H1 (cell line): ENCODE results near the gene OSBPL9. TPM values are rescaled to one million over a fixed set of nuclear protein-coding genes. Genes with fewer than 3 reads are reported as not detected.

Experiments used
- CTCF ChIA-PET: fragments of 300-600 bp; sonication (Branson Sonifier 250); formaldehyde crosslinking; loops from one replicate; lab custom pipeline; 2021; ENCODE audit not compliant: partially characterized antibody; lab: Charles Lee
- POLR2A ChIA-PET: fragments of 300-600 bp; sonication (Branson Sonifier 250); formaldehyde crosslinking; loops from one replicate; lab custom pipeline; 2021; ENCODE audit warnings: inconsistent platforms; ENCODE audit not compliant: partially characterized antibody; lab: Charles Lee
- DNase-seq, 2 experiments: peaks; one replicate each; pipeline versions ENCODE4 v3.0.0 to v3.0.0-alpha.2; 2010 to 2022; ENCODE audit warnings: low spot score in 2 of 2, low read depth in 1 of 2, mixed read lengths in 1 of 2
- FAIRE-seq: peaks from 2 replicates; lab custom pipeline; 2011; peaks lifted over from hg19 to GRCh38; lab: Jason Lieb, UNC
- H2AFZ ChIP-seq: 2 replicates; pipeline ENCODE4 v1.8.1; 2012; ENCODE audit warnings: low read length, inconsistent platforms
- H2AK5ac ChIP-seq: 2 replicates; pipeline ENCODE4 v1.6.1; 2013; ENCODE audit warnings: low read depth, low read length
- H2BK120ac ChIP-seq: replicated peaks from 2 replicates; pipeline ENCODE3; 2013; ENCODE audit warnings: low read depth, low read length, inconsistent platforms
- H2BK12ac ChIP-seq: 2 replicates; pipeline ENCODE4 v1.6.1; 2013; ENCODE audit warnings: low read depth, low read length
- H2BK15ac ChIP-seq: 2 replicates; pipeline ENCODE4 v1.6.1; 2013; ENCODE audit warnings: low read length
- H2BK20ac ChIP-seq: 2 replicates; pipeline ENCODE4 v1.6.1; 2013; ENCODE audit warnings: low read length
- H2BK5ac ChIP-seq: 2 replicates; pipeline ENCODE4 v1.6.1; 2013; ENCODE audit warnings: low read depth, low read length
- H3K14ac ChIP-seq: 2 replicates; pipeline ENCODE4 v1.6.1; 2013; ENCODE audit warnings: inconsistent platforms; ENCODE audit not compliant: insufficient read length
- H3K18ac ChIP-seq: 2 replicates; pipeline ENCODE4 v1.6.1; 2013; ENCODE audit warnings: low read length; ENCODE audit errors: extremely low read depth
- H3K23ac ChIP-seq: 2 replicates; pipeline ENCODE4 v1.6.1; 2013; ENCODE audit warnings: inconsistent platforms; ENCODE audit not compliant: insufficient read length
- H3K23me2 ChIP-seq: 2 replicates; pipeline ENCODE4 v1.6.1; 2013; ENCODE audit warnings: low read depth, low read length
- H3K27ac ChIP-seq: 2 replicates; pipeline ENCODE4 v1.6.1; 2011; ENCODE audit warnings: low read depth, low read length, inconsistent platforms
- H3K27me3 ChIP-seq, 4 experiments: replicated peaks in 1 of 4; 1 replicate in 1 of 4; 2 replicates in 3 of 4; pipeline versions ENCODE4 v1.6.1 to v1.8.1; 2011 to 2013; ENCODE audit warnings: low read length in 3 of 4, mild to moderate bottlenecking in 3 of 4, inconsistent platforms in 2 of 4, mixed read lengths in 2 of 4, moderate library complexity in 1 of 4; ENCODE audit not compliant: control insufficient read depth in 3 of 4, insufficient read depth in 3 of 4; ENCODE audit errors: extremely low read depth in 1 of 4
- H3K36me3 ChIP-seq, 4 experiments: 2 replicates each; pipeline versions ENCODE4 v1.6.1 to v1.8.1; 2011 to 2013; ENCODE audit warnings: mild to moderate bottlenecking in 4 of 4, low read length in 3 of 4, moderate library complexity in 2 of 4, control low read depth in 1 of 4, inconsistent platforms in 1 of 4; ENCODE audit not compliant: insufficient read depth in 4 of 4, control insufficient read depth in 2 of 4
- H3K4ac ChIP-seq: replicated peaks from 2 replicates; pipeline ENCODE3; 2013; ENCODE audit warnings: low read length, low read depth, mixed read lengths, inconsistent platforms; ENCODE audit not compliant: insufficient read length
- H3K4me1 ChIP-seq, 4 experiments: replicated peaks in 1 of 4; 1 replicate in 1 of 4; 2 replicates in 3 of 4; pipeline versions ENCODE4 v1.6.1 to v1.8.1; 2011 to 2013; ENCODE audit warnings: low read length in 3 of 4, inconsistent platforms in 2 of 4, mixed read lengths in 1 of 4; ENCODE audit not compliant: insufficient read depth in 4 of 4, control insufficient read depth in 3 of 4
- H3K4me2 ChIP-seq, 2 experiments: 2 replicates each; pipeline versions ENCODE4 v1.6.1 to v1.8.1; 2011 to 2013; ENCODE audit warnings: low read depth in 2 of 2, low read length in 2 of 2, control low read depth in 1 of 2, inconsistent platforms in 1 of 2, mild to moderate bottlenecking in 1 of 2; ENCODE audit not compliant: insufficient read depth in 1 of 2
- H3K4me3 ChIP-seq, 4 experiments: fragments of 200-600, 300-600 bp in 1 of 4; sonication (generic), shearing (Covaris generic), sonication (Bioruptor Twin) in 1 of 4; 2 replicates each; pipeline versions ENCODE4 v1.5.1 to v1.8.1; 2011 to 2016; ENCODE audit warnings: low read length in 4 of 4, low read depth in 3 of 4, control low read depth in 2 of 4, inconsistent platforms in 2 of 4, mild to moderate bottlenecking in 2 of 4, mixed read lengths in 1 of 4, moderate library complexity in 1 of 4; ENCODE audit not compliant: insufficient read depth in 2 of 4; ENCODE audit errors: extremely low read depth in 1 of 4
- H3K56ac ChIP-seq: replicated peaks from 2 replicates; pipeline ENCODE3; 2013; ENCODE audit warnings: low read depth, mild to moderate bottlenecking, mixed read lengths, low read length, inconsistent platforms; ENCODE audit not compliant: insufficient read length
- H3K79me1 ChIP-seq: 2 replicates; pipeline ENCODE4 v1.6.1; 2013; ENCODE audit warnings: low read depth, low read length, control low read depth
- H3K79me2 ChIP-seq, 2 experiments: 2 replicates each; pipeline versions ENCODE4 v1.6.1 to v1.8.1; 2012 to 2013; ENCODE audit warnings: low read length in 2 of 2, mild to moderate bottlenecking in 2 of 2, inconsistent platforms in 1 of 2; ENCODE audit not compliant: insufficient read depth in 2 of 2, control insufficient read depth in 1 of 2
- H3K9ac ChIP-seq, 4 experiments: replicated peaks in 1 of 4; 1 replicate in 1 of 4; 2 replicates in 3 of 4; pipeline versions ENCODE4 v1.6.1 to v1.8.1; 2011 to 2013; ENCODE audit warnings: low read depth in 3 of 4, low read length in 3 of 4, control low read depth in 2 of 4, mild to moderate bottlenecking in 2 of 4, moderate library complexity in 2 of 4, inconsistent platforms in 1 of 4; ENCODE audit errors: extremely low read depth in 1 of 4
- H3K9me3 ChIP-seq, 2 experiments: 2 replicates each; pipeline versions ENCODE4 v1.6.1 to v1.8.1; 2012 to 2013; ENCODE audit warnings: mild to moderate bottlenecking in 2 of 2, moderate library complexity in 2 of 2, control low read depth in 1 of 2, inconsistent platforms in 1 of 2, low read depth in 1 of 2, low read length in 1 of 2, mixed read lengths in 1 of 2; ENCODE audit not compliant: insufficient read depth in 2 of 2
- H4K20me1 ChIP-seq, 2 experiments: replicated peaks in 1 of 2; 2 replicates each; pipeline versions ENCODE3 to v1.8.1; 2011 to 2013; ENCODE audit warnings: inconsistent platforms in 2 of 2, low read length in 2 of 2, mild to moderate bottlenecking in 1 of 2; ENCODE audit not compliant: insufficient read depth in 2 of 2, control insufficient read depth in 1 of 2
- H4K5ac ChIP-seq: 2 replicates; pipeline ENCODE4 v1.6.1; 2013; ENCODE audit warnings: low read length, low read depth, mixed read lengths, inconsistent platforms; ENCODE audit not compliant: insufficient read length
- H4K8ac ChIP-seq: 2 replicates; pipeline ENCODE4 v1.8.0; 2013; ENCODE audit warnings: mild to moderate bottlenecking, moderate library complexity, low read length, inconsistent platforms; ENCODE audit not compliant: insufficient read depth; ENCODE audit errors: extremely low read depth
- H4K91ac ChIP-seq: replicated peaks from 2 replicates; pipeline ENCODE3; 2013; ENCODE audit warnings: low read length, mixed read lengths, inconsistent platforms; ENCODE audit not compliant: insufficient read length
- ASH2L ChIP-seq: fragments of 200-600, 300-600 bp; sonication (generic); IDR thresholded peaks from one replicate; pipeline ENCODE4 v1.7.1; 2017; ENCODE audit warnings: low read length
- CEBPB ChIP-seq: IDR thresholded peaks from 2 replicates; pipeline ENCODE4 v1.6.1; 2012; ENCODE audit warnings: low read depth, low read length
- CREB1 ChIP-seq: IDR thresholded peaks from 2 replicates; pipeline ENCODE4 v1.6.1; 2012; ENCODE audit warnings: inconsistent platforms
- EGR1 ChIP-seq: IDR thresholded peaks from 2 replicates; pipeline ENCODE4 v1.6.1; 2011; ENCODE audit warnings: low read depth, low read length, borderline replicate concordance
- JUND ChIP-seq: IDR thresholded peaks from 2 replicates; pipeline ENCODE4 v1.6.1; 2011; ENCODE audit warnings: mild to moderate bottlenecking, improper control_type of control experiment, low read length
- POLR2AphosphoS5 ChIP-seq: IDR thresholded peaks from 2 replicates; pipeline ENCODE4 v1.6.1; 2011; ENCODE audit warnings: low read depth, low read length
- RAD21 ChIP-seq, 2 experiments: IDR thresholded peaks in 1 of 2; conservative IDR thresholded peaks in 1 of 2; 2 replicates each; pipeline ENCODE4 v1.6.1; 2011; ENCODE audit warnings: low read depth in 2 of 2, low read length in 2 of 2, improper control_type of control experiment in 1 of 2, inconsistent platforms in 1 of 2, mild to moderate bottlenecking in 1 of 2, moderate library complexity in 1 of 2
- RFX5 ChIP-seq: IDR thresholded peaks from 2 replicates; pipeline ENCODE4 v1.6.1; 2011; ENCODE audit warnings: low read depth, low read length, improper control_type of control experiment, borderline replicate concordance
- SP4 ChIP-seq: IDR thresholded peaks from 2 replicates; pipeline ENCODE4 v1.6.1; 2012; ENCODE audit warnings: low read length, inconsistent platforms
- TAF7 ChIP-seq: optimal IDR thresholded peaks from 2 replicates; pipeline ENCODE3; 2011; ENCODE audit warnings: low read depth, mild to moderate bottlenecking, inconsistent platforms, low read length, moderate library complexity, borderline replicate concordance
- YY1 ChIP-seq: IDR thresholded peaks from 2 replicates; pipeline ENCODE4 v1.6.1; 2011; ENCODE audit warnings: low read depth, mild to moderate bottlenecking, low read length
- WGBS, 2 experiments: shearing (Covaris generic) in 1 of 2; methylation state at CpG; one replicate each; pipeline versions ENCODE4 v1.1.6 to v1.1.7; 2013 to 2015; ENCODE audit warnings: low lambda C conversion rate in 2 of 2, mixed read lengths in 2 of 2, inconsistent platforms in 1 of 2, low coverage in 1 of 2, missing lambda C conversion rate in 1 of 2; ENCODE audit not compliant: insufficient replicate concordance in 2 of 2, insufficient coverage in 1 of 2, insufficient read length in 1 of 2; ENCODE audit errors: extremely low coverage in 1 of 2, missing lambda C conversion rate in 1 of 2; 5-methylcytosine and 5-hydroxymethylcytosine counted together
- polyA plus RNA-seq, 7 experiments: library from polyadenylated mRNA; depleted of rRNA in 3 of 7; stranded (reverse) in 5 of 7; unstranded in 2 of 7; fragments of >200 nt in 5 of 7; fragments of 200-250 nt in 2 of 7; gene quantifications; 1 replicate in 5 of 7; 2 replicates in 1 of 7; 4 replicates in 1 of 7; pipeline versions ENCODE4 v1.2.1 to v1.2.3, GENCODE V29; 2011 to 2013; ENCODE audit warnings: missing spikeins in 2 of 7, mixed read lengths in 2 of 7
- total RNA-seq: library from RNA; stranded (reverse); fragmentation: NEBNext Ultra II Directional; extraction: Animal tissue kit (Norgen Biotek cat#: 25700); gene quantifications from 2 replicates; pipeline ENCODE4 v1.2.1, GENCODE V29; 2021

OSBPL9 gene
- total and polyA plus RNA-seq, 2 of the 8 experiments (the other 6 are each of a cell fraction or from before 2014, with no cell fraction given): 58.2 to 71.6 TPM

GRCh38 chr1:51663105-51663504 is 46.2 kb downstream of the OSBPL9 start:
- WGBS, 2 experiments: 67% methylated on average over 1 of the region's 1 CpG; no CpG with 5 or more reads in 1 of the 2 experiments
- CTCF ChIA-PET: interaction anchor here (0.6 kb wide), 1 partner anchor 27 kb away, joined by 3 read pairs; no protein-coding TSS in a partner anchor
- no peak for FAIRE-seq
- TF ChIP-seq CREB1 (no peak), YY1 (no peak), JUND (no peak), RAD21 (IDR thresholded peaks at IDR 0.05 in 1 of 2, conservative IDR thresholded peaks at IDR 0.05 in 1 of 2; ENCODE audit: low read depth in 2 of 2, low read length in 2 of 2) (no peak), TAF7 (no peak), EGR1 (no peak), RFX5 (no peak), SP4 (no peak), CEBPB (no peak), ASH2L (no peak), POLR2AphosphoS5 (no peak)

More at GRCh38 chr1:51663105-51663504, 46.2 kb downstream of the OSBPL9 start:
- H2BK20ac ChIP-seq: no peak overlapping the region
- no peak overlapping the region for H2AFZ ChIP-seq
- no peak overlapping the region for H3K14ac ChIP-seq
- no peaks in the 10 kb centered on the region; the same call in 1 of the 2 replicates for H3K23me2 ChIP-seq
- no peak overlapping the region for H3K56ac ChIP-seq
- H2BK120ac ChIP-seq: no peak overlapping the region
- H4K8ac ChIP-seq: no peak overlapping the region
- no peak overlapping the region for H2AK5ac ChIP-seq
- H2BK15ac ChIP-seq: no peak overlapping the region
- no peaks in the 10 kb centered on the region for H3K79me1 ChIP-seq
- no peak overlapping the region for H4K91ac ChIP-seq
- no peak overlapping the region for H3K4ac ChIP-seq
- H2BK5ac ChIP-seq: no peak overlapping the region
- H3K79me2 ChIP-seq: no peaks in the 10 kb centered on the region
- H3K9ac ChIP-seq: no peak overlapping the region
- H3K27me3 ChIP-seq: no peaks in the 10 kb centered on the region
- no peak overlapping the region for H3K18ac ChIP-seq
- DNase-seq: no peak
- no peak overlapping the region for H3K4me3 ChIP-seq
- H4K5ac ChIP-seq: no peak overlapping the region
- no peak overlapping the region for H3K4me2 ChIP-seq
- H3K27ac ChIP-seq: no peak overlapping the region
- H4K20me1 ChIP-seq: no peaks in the 10 kb centered on the region
- POLR2A ChIA-PET: no interaction called here
- H3K36me3 ChIP-seq: no peaks in the 10 kb centered on the region
- no peak overlapping the region for H3K23ac ChIP-seq
- H3K4me1 ChIP-seq: no peaks in the 10 kb centered on the region; a peak in 1 of 7 replicates
- H3K9me3 ChIP-seq: no peaks in the 10 kb centered on the region
- no peak overlapping the region for H2BK12ac ChIP-seq
